SU-DHL-6 (cell line): ENCODE data around the gene DCLK1.

ENCODE experiments used
- CTCF ChIP-seq: fragments of 200-600 bp; sonication (generic); IDR thresholded peaks from one replicate; pipeline ENCODE4 v1.5.1; 2017; ENCODE audit warnings: antibody characterized with exemption, mild to moderate bottlenecking, low read length, moderate library complexity; ENCODE audit not compliant: insufficient read depth, poor library complexity, severe bottlenecking
- EZH2phosphoT487 ChIP-seq: fragments of 200-600 bp; sonication (generic), shearing (Covaris generic); conservative IDR thresholded peaks from 2 replicates; pipeline ENCODE4 v1.6.1; 2018; ENCODE audit warnings: mild to moderate bottlenecking, antibody characterized with exemption, low read length, moderate library complexity, mixed read lengths

- TF ChIP-seq CTCF (no peak), EZH2phosphoT487 (no peak)
Observed at GRCh38 chr13:36098080-36098479, 33.1 kb downstream of the DCLK1 start.
